GM21529 (cell line): Measurements from ENCODE around the gene TRABD.

ENCODE experiments used
- ATAC-seq: cut with Tn5 transposase; IDR thresholded peaks from one replicate; pipeline ENCODE4 v1.9.1; 2021; ENCODE audit not compliant: unreplicated experiment

TRABD gene

DNA sequence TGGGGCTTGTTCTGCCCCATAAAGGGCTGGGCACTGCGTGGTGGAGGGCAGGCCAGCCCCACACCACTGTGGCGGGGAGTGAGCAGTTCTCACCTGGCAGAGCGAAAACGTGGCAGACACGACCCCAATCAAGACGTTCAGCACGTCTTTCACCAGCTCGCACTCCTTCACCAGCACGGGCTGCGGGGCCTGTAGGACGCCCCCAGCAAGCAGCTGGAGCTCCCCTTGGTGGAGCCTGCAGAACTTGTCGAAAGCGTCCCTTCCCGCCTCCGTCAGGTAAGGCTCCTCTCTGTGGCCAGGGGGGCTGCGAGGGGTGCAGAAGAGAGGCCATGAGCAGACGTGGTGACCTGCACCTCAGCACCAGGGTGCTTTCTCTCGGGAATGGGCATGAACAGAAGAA, 47.5 kb downstream of the TRABD start:
- no peak for ATAC-seq

DNA sequence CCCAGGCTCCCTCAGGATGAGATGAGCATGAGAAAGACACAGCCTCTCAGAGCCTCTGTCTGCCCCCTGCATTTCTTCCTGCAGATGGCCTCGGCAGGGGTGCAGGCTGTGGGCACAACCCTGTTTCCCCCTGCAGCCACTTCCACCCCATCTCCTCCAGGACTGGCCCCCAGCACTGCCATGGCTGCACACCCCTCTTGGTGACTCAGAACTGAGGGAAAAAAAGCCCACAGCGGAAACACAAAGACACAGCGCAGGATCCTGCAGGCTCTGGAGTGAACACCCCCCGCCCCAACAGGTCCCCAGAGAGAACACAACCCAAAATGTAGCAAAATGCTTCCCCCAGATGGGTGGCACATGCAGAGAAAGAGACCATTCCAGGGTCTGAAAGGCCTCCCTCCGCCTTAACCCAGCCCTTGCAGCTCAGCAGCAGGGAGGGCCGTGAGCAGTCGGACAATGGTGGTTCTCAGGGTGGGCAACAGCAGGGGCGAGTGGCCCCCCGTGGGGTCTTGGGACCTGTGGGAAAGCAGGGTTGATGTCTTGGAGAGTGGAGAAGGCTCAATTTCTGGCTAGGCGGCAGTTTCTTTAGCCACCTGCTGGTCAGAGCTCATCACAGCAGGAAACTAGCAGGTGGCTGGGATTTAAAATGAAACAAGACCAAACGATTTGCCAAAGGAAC, 51.2 kb downstream of the TRABD start:
- no peak for ATAC-seq

- ATAC-seq, result no peak
Observed at GRCh38 chr22:50238755-50239154, 53.0 kb downstream of the TRABD start.

DNA sequence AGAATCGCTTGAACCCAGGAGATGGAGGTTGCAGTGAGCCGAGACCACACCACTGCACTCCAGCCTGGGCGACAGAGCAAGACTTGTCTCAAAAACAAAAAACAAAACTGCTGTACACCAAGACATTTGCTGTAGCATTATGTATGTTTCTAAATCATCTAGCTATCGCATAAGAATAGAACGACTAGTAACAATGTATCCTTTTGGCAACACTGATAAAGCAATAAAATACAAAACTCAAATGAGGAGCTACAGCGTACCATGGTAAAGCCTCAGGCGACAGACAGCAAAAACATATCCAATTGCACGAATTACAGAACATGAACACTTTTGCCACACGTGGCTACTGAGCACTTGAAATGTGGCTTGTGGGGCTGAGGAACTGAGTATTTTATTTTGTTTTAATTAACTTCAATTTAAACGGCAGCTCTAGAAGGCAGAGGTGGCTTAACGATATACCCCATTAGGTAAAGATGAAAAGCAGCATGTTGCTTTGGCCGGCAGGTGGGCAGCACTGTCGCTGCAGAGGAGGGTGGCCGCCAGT, 56.8 kb downstream of the TRABD start:
- no peak for ATAC-seq

DNA sequence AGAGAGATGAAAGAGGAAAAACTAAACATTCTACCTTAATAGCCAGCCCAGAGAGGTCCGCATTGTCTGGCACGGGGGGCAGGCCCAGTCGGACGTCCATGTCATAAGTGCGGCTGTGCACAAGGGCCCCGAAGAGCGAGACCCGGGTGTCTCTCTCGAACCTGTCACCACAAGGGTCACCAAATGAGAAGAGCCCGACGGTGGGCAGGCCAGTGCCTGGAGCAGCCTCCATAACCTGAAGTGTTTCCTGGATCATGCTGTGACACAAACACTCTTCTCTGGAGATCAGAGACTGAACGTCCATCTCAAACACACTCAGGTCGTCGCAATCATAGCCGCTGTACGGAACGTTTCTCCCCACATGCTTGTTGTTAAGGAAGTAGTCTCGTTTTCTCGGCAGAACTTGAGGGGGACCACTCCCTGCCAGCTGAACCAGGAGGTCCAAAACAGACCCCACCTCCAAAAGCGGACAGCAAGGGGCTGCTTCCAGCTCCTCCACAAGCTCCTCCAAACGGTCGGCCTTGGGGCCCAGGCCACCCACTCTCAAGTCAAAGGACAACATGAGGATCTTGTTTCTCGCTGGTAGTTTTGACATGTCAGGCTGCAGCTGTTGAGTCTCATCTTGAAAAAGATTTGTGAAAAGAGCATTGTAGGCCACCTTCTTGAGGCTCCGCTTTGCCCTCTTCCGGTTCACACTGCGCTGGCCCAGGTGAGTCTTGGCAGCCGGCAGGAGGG, 58.1 kb downstream of the TRABD start:
- no peak for ATAC-seq

DNA sequence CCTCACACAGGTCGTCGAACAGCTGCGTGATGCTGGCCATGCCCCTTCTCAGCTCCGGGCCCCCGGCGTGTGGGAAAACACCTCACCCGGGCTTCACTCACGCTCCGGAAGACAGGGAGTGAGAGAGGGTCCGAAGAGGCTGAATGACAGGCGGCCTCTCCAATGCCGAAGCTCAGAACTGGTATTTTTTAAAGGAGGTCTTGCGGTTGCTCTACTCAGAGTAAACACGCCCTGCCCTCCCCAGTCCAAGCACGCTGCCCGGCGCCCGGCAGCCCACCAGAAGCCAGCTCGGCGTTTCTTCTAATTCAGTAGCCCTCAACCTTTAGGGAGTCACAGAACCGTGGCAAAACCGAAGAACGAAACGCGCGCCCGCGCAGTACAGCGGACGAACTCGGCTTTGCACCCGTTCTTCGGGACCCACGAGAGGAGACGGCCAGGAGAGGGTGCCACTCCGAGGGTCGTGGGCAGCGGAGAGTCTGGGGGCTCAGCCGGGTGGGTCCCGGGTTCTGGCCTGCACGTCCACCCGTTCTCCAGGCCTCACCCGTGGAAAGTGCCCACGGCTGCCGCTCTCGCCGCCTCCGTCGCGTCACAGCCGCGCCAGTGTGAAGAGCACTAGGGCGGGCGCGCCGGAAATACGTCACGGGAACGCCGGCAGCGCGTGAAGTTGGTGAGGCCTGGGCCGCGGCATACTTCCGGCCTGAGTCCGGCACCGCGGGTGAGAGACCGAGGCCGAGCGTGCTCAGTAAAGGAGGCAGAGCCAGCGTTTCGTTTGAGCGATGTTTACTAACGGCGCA, 58.9 kb downstream of the TRABD start, which contains the start of gene TUBGCP6:
Gene TUBGCP6, minus strand, starts transcription at position 604 of the 794 bp plus-strand sequence. Its CDS starts 564 bp downstream, at position 40.
- peak; percentile 68 for ATAC-seq

GRCh38 chr22:50245214-50246072, 59.7 kb downstream of the TRABD start:
- ATAC-seq, result no peak

DNA sequence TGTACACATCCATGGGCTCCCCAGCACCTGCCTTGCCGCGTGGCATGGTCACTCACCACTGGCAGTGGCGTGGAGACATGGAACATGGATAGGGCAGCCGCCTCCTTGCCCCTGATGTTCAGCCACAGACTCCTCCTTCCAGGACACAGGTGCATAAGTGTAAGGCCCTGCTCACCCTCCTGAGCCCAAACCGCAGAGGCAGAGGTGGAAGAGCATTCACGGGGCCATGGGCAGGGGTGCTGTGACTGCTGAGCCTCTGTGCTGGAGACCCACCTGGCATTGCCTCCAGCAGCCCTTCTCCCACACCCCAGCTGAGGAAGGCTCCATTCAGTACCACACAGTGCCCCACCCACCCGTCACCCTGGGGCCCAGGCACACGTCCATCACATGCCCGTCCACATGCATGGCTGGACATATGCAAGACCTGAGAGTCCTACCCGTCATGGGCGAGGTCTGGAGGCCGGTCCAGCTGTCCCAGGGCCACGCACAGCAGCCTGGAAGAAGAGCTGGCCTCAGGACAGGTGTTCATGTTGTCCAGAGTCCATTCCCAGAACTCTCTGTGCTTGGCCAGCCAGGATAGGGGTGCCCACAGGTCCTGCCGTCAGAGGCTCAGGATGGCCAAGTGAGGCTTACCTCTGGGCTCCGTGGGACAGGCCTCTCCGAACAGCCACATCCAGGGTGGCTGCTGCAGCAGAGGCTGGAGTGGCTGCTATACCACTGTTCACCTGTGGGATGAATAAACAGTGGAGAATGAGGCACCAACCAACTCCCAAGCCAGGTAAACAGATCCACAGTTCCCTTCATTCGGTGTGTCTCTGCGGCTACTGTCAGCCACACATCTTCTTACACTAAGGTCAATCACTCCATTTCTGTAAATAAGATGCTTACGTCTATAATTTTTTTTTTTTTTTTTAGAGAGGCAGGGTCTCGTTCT, 60.8 kb downstream of the TRABD start:
- ATAC-seq, result no peak

DNA sequence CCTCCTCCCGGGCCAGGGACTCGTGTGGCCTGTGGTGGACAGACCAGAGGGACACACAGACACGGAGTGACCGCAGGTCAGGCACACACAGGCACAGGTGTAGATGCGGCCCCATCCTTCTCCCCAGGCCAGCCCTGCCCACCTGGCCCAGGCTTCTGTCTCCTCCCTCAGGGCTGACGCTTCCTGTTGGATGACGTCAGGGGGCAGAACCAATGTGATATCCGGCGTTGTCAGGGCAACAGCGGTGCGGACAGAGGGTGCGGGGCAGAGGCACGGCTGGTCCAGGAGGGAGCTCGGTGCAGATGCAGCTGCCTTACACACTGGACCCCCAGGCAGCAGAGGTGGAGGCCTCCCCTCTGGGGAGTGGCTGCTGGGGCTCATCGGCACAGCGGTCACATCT, 62.0 kb downstream of the TRABD start:
- no peak for ATAC-seq

GRCh38 chr22:50248196-50249081, 62.7 kb downstream of the TRABD start:
- no peak for ATAC-seq
